ENCODE measurements around the gene TSHZ1. TPM values are rescaled to one million over a fixed set of nuclear protein-coding genes. Genes with fewer than 3 reads are reported as not detected.

The TSHZ1 gene
- total and polyA plus RNA-seq, 9 donors: 27.9 to 109 (median 65.6) TPM

- Histone ChIP-seq H3K9me3 (no peaks in the 10 kb centered on the region), H3K36me3 (no peaks in the 10 kb centered on the region), H3K27ac (no peak overlapping the region), H3K27me3 (no peaks in the 10 kb centered on the region), H3K4me1 (ENCODE audit: insufficient read depth) (peaks cover 2% of the 10 kb centered on the region), H3K4me3 (no peak overlapping the region)
- TF ChIP-seq CTCF (IDR thresholded peaks at IDR 0.05): no peak
- no peak for TF ChIP-seq EP300 (IDR thresholded peaks at IDR 0.05)
- no peak for TF ChIP-seq POLR2A (IDR thresholded peaks at IDR 0.05)
- no peak for DNase-seq
- 94 to 97% (median 96%) methylated on average over 4 of the region's 4 CpGs for WGBS, 3 donors
- intact Hi-C loops (cut with DNase I): no loop called here
Measured at GRCh38 chr18:75162978-75163377, 47.6 kb upstream of the TSHZ1 start.

- no peak overlapping the region for H3K4me3 ChIP-seq
- no peaks in the 10 kb centered on the region for H3K36me3 ChIP-seq
- no peak overlapping the region for H3K27ac ChIP-seq
- intact Hi-C loops (cut with DNase I): no loop called here
- H3K27me3 ChIP-seq: no peaks in the 10 kb centered on the region
- no peaks in the 10 kb centered on the region for H3K9me3 ChIP-seq
- WGBS, 3 donors: 93 to 96% (median 95%) methylated on average over 4 of the region's 4 CpGs
- peaks cover 2% of the 10 kb centered on the region for H3K4me1 ChIP-seq (ENCODE audit: insufficient read depth)
- TF ChIP-seq POLR2A (IDR thresholded peaks at IDR 0.05) (no peak), CTCF (IDR thresholded peaks at IDR 0.05) (no peak), EP300 (IDR thresholded peaks at IDR 0.05) (no peak)
- DNase-seq: no peak
Measured at GRCh38 chr18:75163736-75164135, 46.9 kb upstream of the TSHZ1 start.

GRCh38 chr18:75164479-75164878 is 46.1 kb upstream of the TSHZ1 start:
- Histone ChIP-seq H3K4me3 (no peak overlapping the region), H3K9me3 (no peaks in the 10 kb centered on the region), H3K27ac (no peak overlapping the region), H3K4me1 (ENCODE audit: insufficient read depth) (peaks cover 2% of the 10 kb centered on the region), H3K27me3 (no peaks in the 10 kb centered on the region), H3K36me3 (no peaks in the 10 kb centered on the region)
- WGBS, 3 donors: 87 to 90% (median 88%) methylated on average over 3 of the region's 3 CpGs
- no peak for DNase-seq
- TF ChIP-seq POLR2A (IDR thresholded peaks at IDR 0.05) (no peak), CTCF (IDR thresholded peaks at IDR 0.05) (no peak), EP300 (IDR thresholded peaks at IDR 0.05) (no peak)
- intact Hi-C loops (cut with DNase I): no loop called here

- Histone ChIP-seq H3K27me3 (no peaks in the 10 kb centered on the region), H3K9me3 (no peaks in the 10 kb centered on the region), H3K27ac (no peak overlapping the region), H3K4me3 (no peak overlapping the region), H3K36me3 (no peaks in the 10 kb centered on the region), H3K4me1 (ENCODE audit: insufficient read depth) (no peaks in the 10 kb centered on the region)
- no peak for DNase-seq
- no peak for TF ChIP-seq CTCF (IDR thresholded peaks at IDR 0.05)
- TF ChIP-seq EP300 (IDR thresholded peaks at IDR 0.05): no peak
- no peak for TF ChIP-seq POLR2A (IDR thresholded peaks at IDR 0.05)
- WGBS, 3 donors: 87 to 96% (median 95%) methylated on average over 8 of the region's 8 CpGs
- intact Hi-C loops (cut with DNase I): no loop called here
Measured at GRCh38 chr18:75165926-75166325, 44.7 kb upstream of the TSHZ1 start.

GRCh38 chr18:75167137-75167536 is 43.5 kb upstream of the TSHZ1 start:
- Histone ChIP-seq H3K4me3 (no peak overlapping the region), H3K36me3 (no peaks in the 10 kb centered on the region), H3K4me1 (ENCODE audit: insufficient read depth) (no peaks in the 10 kb centered on the region), H3K9me3 (no peaks in the 10 kb centered on the region), H3K27ac (no peak overlapping the region), H3K27me3 (no peaks in the 10 kb centered on the region)
- DNase-seq: no peak
- WGBS, 3 donors: 83 to 84% (median 83%) methylated on average over 10 of the region's 10 CpGs
- TF ChIP-seq POLR2A (IDR thresholded peaks at IDR 0.05) (no peak), CTCF (IDR thresholded peaks at IDR 0.05) (no peak), EP300 (IDR thresholded peaks at IDR 0.05) (no peak)
- intact Hi-C loops (cut with DNase I): no loop called here
